ENCODE data around the gene TAX1BP3. TPM values are rescaled to one million over a fixed set of nuclear protein-coding genes. Genes with fewer than 3 reads are reported as not detected.
"Not testable (repeated sequence)": the region's sequence is repeated elsewhere in the genome, so short reads cannot be mapped to it uniquely, and the experiment has no call there.

TAX1BP3 gene
- total RNA-seq, 1 experiment from 2014 or later = 147 TPM

- intact Hi-C loops (cut with micrococcal nuclease) = no loop called here
- no peaks in the 10 kb centered on the region for H3K27me3 Mint-ChIP-seq (ENCODE audit: insufficient read depth, unreplicated experiment)
- no TSS peak for BruUV-seq (replicated peaks)
- no peak for TF ChIP-seq CTCF (IDR thresholded peaks at IDR 0.05; ENCODE audit: unreplicated experiment)
- H3K9me3 Mint-ChIP-seq (ENCODE audit: unreplicated experiment) = no peaks in the 10 kb centered on the region
- no peak overlapping the region for H3K4me3 Mint-ChIP-seq (ENCODE audit: unreplicated experiment)
- H3K27ac Mint-ChIP-seq (ENCODE audit: low read depth, unreplicated experiment) = no peak overlapping the region
- peak; percentile 57 for DNase-seq (ENCODE audit: unreplicated experiment)
- POLR2A ChIA-PET = no interaction called here
- CTCF ChIA-PET = interaction anchor here (0.6 kb wide), 1 partner anchor 1348 kb away, joined by 3 read pairs; no protein-coding TSS in a partner anchor
- no peaks in the 10 kb centered on the region for H3K4me1 Mint-ChIP-seq (ENCODE audit: insufficient read depth, unreplicated experiment)
- peaks cover 32% of the 10 kb centered on the region for H3K36me3 Mint-ChIP-seq (ENCODE audit: insufficient read depth, unreplicated experiment)
Observed at GRCh38 chr17:3710951-3711383, 42.6 kb upstream of the TAX1BP3 start.

- no peaks in the 10 kb centered on the region for H3K27me3 Mint-ChIP-seq (ENCODE audit: insufficient read depth, unreplicated experiment)
- DNase-seq (ENCODE audit: unreplicated experiment) = no peak
- ChIA-PET POLR2A (interaction anchor here (0.6 kb wide), 2 partner anchors 704 to 1447 kb away, joined by 3 to 5 read pairs; no protein-coding TSS in a partner anchor), CTCF (no interaction called here)
- BruUV-seq (replicated peaks) = no TSS peak
- no peaks in the 10 kb centered on the region for H3K9me3 Mint-ChIP-seq (ENCODE audit: unreplicated experiment)
- no peak overlapping the region for H3K27ac Mint-ChIP-seq (ENCODE audit: low read depth, unreplicated experiment)
- intact Hi-C loops (cut with micrococcal nuclease) = no loop called here
- H3K36me3 Mint-ChIP-seq (ENCODE audit: insufficient read depth, unreplicated experiment) = peaks cover 10% of the 10 kb centered on the region
- no peaks in the 10 kb centered on the region for H3K4me1 Mint-ChIP-seq (ENCODE audit: insufficient read depth, unreplicated experiment)
- no peak for TF ChIP-seq CTCF (IDR thresholded peaks at IDR 0.05; ENCODE audit: unreplicated experiment)
- no peak overlapping the region for H3K4me3 Mint-ChIP-seq (ENCODE audit: unreplicated experiment)
Observed at GRCh38 chr17:3708366-3708765, 40.0 kb upstream of the TAX1BP3 start.

GRCh38 chr17:3705718-3705984, 37.3 kb upstream of the TAX1BP3 start:
- H3K27me3 Mint-ChIP-seq (ENCODE audit: insufficient read depth, unreplicated experiment); intact Hi-C loops (cut with micrococcal nuclease); H3K36me3 Mint-ChIP-seq (ENCODE audit: insufficient read depth, unreplicated experiment); H3K4me3 Mint-ChIP-seq (ENCODE audit: unreplicated experiment); H3K27ac Mint-ChIP-seq (ENCODE audit: low read depth, unreplicated experiment); BruUV-seq (replicated peaks); H3K9me3 Mint-ChIP-seq (ENCODE audit: unreplicated experiment); POLR2A ChIA-PET; H3K4me1 Mint-ChIP-seq (ENCODE audit: insufficient read depth, unreplicated experiment); DNase-seq (ENCODE audit: unreplicated experiment); CTCF ChIA-PET: not testable (repeated sequence)

GRCh38 chr17:3704931-3705717, 36.7 kb upstream of the TAX1BP3 start:
- H3K36me3 Mint-ChIP-seq (ENCODE audit: insufficient read depth, unreplicated experiment) = peaks cover 4% of the 10 kb centered on the region
- intact Hi-C loops (cut with micrococcal nuclease) = no loop called here
- ChIA-PET CTCF (no interaction called here), POLR2A (no interaction called here)
- DNase-seq (ENCODE audit: unreplicated experiment) = no peak
- H3K27ac Mint-ChIP-seq (ENCODE audit: low read depth, unreplicated experiment) = no peak overlapping the region
- H3K4me3 Mint-ChIP-seq (ENCODE audit: unreplicated experiment) = no peak overlapping the region
- no TSS peak for BruUV-seq (replicated peaks)
- peaks cover 7% of the 10 kb centered on the region for H3K9me3 Mint-ChIP-seq (ENCODE audit: unreplicated experiment)
- no peaks in the 10 kb centered on the region for H3K27me3 Mint-ChIP-seq (ENCODE audit: insufficient read depth, unreplicated experiment)
- no peaks in the 10 kb centered on the region for H3K4me1 Mint-ChIP-seq (ENCODE audit: insufficient read depth, unreplicated experiment)
- TF ChIP-seq CTCF (IDR thresholded peaks at IDR 0.05; ENCODE audit: unreplicated experiment) = no peak

GRCh38 chr17:3702041-3702539, 33.7 kb upstream of the TAX1BP3 start:
- ChIA-PET CTCF (interaction anchor here (0.6 to 0.9 kb wide), 2 partner anchors 19 to 126 kb away, joined by 3 read pairs; no protein-coding TSS in a partner anchor), POLR2A (interaction anchor here (0.8 kb wide), 1 partner anchor 11 kb away, joined by 5 read pairs; no protein-coding TSS in a partner anchor)
- H3K36me3 Mint-ChIP-seq (ENCODE audit: insufficient read depth, unreplicated experiment); intact Hi-C loops (cut with micrococcal nuclease); H3K27ac Mint-ChIP-seq (ENCODE audit: low read depth, unreplicated experiment); H3K4me1 Mint-ChIP-seq (ENCODE audit: insufficient read depth, unreplicated experiment); BruUV-seq (replicated peaks); DNase-seq (ENCODE audit: unreplicated experiment); H3K4me3 Mint-ChIP-seq (ENCODE audit: unreplicated experiment); H3K9me3 Mint-ChIP-seq (ENCODE audit: unreplicated experiment); H3K27me3 Mint-ChIP-seq (ENCODE audit: insufficient read depth, unreplicated experiment): not testable (repeated sequence)

Measured in MCF 10A (cell line).